ENCODE data around the gene VWA3A. TPM values are rescaled to one million over a fixed set of nuclear protein-coding genes. Genes with fewer than 3 reads are reported as not detected.

Gene VWA3A
- total and polyA plus RNA-seq, 2 experiments from 2014 or later: 0.45 TPM; not detected in 1

GRCh38 chr16:22162656-22163009, 70.3 kb downstream of the VWA3A start (continued):
- no peak for TF ChIP-seq ZNF462 (CRISPR knock-in tag; IDR thresholded peaks at IDR 0.05)
- no peak for TF ChIP-seq NANOG (IDR thresholded peaks at IDR 0.05; ENCODE audit: borderline replicate concordance)
- TF ChIP-seq POLR2AphosphoS5 (IDR thresholded peaks at IDR 0.05; ENCODE audit: low read depth): no peak
- TF ChIP-seq, protein P1, sequence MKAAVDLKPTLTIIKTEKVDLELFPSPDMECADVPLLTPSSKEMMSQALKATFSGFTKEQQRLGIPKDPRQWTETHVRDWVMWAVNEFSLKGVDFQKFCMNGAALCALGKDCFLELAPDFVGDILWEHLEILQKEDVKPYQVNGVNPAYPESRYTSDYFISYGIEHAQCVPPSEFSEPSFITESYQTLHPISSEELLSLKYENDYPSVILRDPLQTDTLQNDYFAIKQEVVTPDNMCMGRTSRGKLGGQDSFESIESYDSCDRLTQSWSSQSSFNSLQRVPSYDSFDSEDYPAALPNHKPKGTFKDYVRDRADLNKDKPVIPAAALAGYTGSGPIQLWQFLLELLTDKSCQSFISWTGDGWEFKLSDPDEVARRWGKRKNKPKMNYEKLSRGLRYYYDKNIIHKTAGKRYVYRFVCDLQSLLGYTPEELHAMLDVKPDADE (IDR thresholded peaks at IDR 0.05): no peak
- TF ChIP-seq CREB1 (CRISPR knock-in tag; IDR thresholded peaks at IDR 0.05; ENCODE audit: low read depth): no peak
- TF ChIP-seq EZH2phosphoT487 (IDR thresholded peaks at IDR 0.05; ENCODE audit: unreplicated experiment): no peak

GRCh38 chr16:22163806-22164205, 71.5 kb downstream of the VWA3A start:
- no peak overlapping the region for H3K4me3 ChIP-seq
- H3K9me3 Mint-ChIP-seq: no peaks in the 10 kb centered on the region; the same call in 2 of the 3 replicates
- peaks cover 5% of the 10 kb centered on the region for H3K27me3 Mint-ChIP-seq (ENCODE audit: insufficient read depth, low read depth, poor library complexity)
- H3K9me2 ChIP-seq (ENCODE audit: insufficient read depth): peaks cover 8% of the 10 kb centered on the region; the same call in 1 of the 2 replicates
- no peak overlapping the region for H3K4me3 Mint-ChIP-seq
- H3K4me1 Mint-ChIP-seq: no peaks in the 10 kb centered on the region
- no peaks in the 10 kb centered on the region for H3K36me3 ChIP-seq (ENCODE audit: insufficient read depth)
- no peaks in the 10 kb centered on the region; the same call in none of the 2 replicates for H3K4me1 ChIP-seq (ENCODE audit: insufficient read depth)
- H3K36me3 Mint-ChIP-seq (ENCODE audit: low read depth): peaks cover 4% of the 10 kb centered on the region; the same call in 2 of the 3 replicates
- 0 out of 2 replicates have a peak, but pooled peaks cover 6% of the 10 kb centered on the region for H3F3A ChIP-seq (replicated peaks; ENCODE audit: low read depth)
- ATAC-seq (no peak), DNase-seq (ENCODE audit: low spot score) (no peak)
- H4K20me1 ChIP-seq (replicated peaks; ENCODE audit: insufficient read depth): no peaks in the 10 kb centered on the region
- H2AFZ ChIP-seq: no peak overlapping the region
- H3K27ac Mint-ChIP-seq: no peak overlapping the region
- H3K27ac ChIP-seq (ENCODE audit: low read depth): no peak overlapping the region
- H3K4me2 ChIP-seq: no peak overlapping the region
- no peaks in the 10 kb centered on the region for H3K79me2 ChIP-seq (replicated peaks; ENCODE audit: insufficient read depth)
- peaks cover 26% of the 10 kb centered on the region for H3K27me3 ChIP-seq (ENCODE audit: insufficient read depth)
- no peak for TF ChIP-seq STAT1 (IDR thresholded peaks at IDR 0.05; ENCODE audit: unreplicated experiment)
- no peak for TF ChIP-seq POLR2AphosphoS5 (IDR thresholded peaks at IDR 0.05; ENCODE audit: low read depth)
- TF ChIP-seq ZNF462 (CRISPR knock-in tag; IDR thresholded peaks at IDR 0.05): no peak
- TF ChIP-seq EZH2phosphoT487 (IDR thresholded peaks at IDR 0.05; ENCODE audit: unreplicated experiment): no peak
